ENCODE measurements around the gene ADH1A.
"Not testable (repeated sequence)": the region's sequence is repeated elsewhere in the genome, so short reads cannot be mapped to it uniquely, and the experiment has no call there.

ADH1A gene

DNA sequence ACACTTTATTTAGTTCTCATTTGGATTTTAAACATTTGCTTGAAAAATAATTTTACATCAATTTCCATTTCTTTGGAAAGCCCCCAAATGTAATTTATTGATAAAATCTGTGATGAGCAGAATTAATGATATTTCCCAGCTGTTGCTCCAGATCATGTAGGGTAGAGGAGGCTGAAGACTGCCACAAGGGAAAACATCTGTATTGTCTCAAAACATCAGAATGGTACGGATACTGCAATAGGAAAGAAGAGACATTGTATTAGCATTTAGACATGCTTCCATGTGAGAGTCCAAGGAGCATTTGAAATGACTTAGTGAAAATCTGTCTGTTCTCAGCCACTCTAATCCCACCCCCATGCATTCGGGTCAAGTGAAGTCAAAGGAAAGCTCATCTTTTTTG lies 14.4 kb downstream of the ADH1A start:
- Histone ChIP-seq H3K4me1 (ENCODE audit: insufficient read depth, low read length) (no peaks in the 10 kb centered on the region), H3K27ac (ENCODE audit: low read depth, low read length) (no peak overlapping the region), H3K4me3 (ENCODE audit: low read depth in 1 of 2, low read length in 2 of 2) (no peak overlapping the region), H3K9ac (ENCODE audit: low read length) (no peak overlapping the region), H3K9me3 (ENCODE audit: low read length) (no peaks in the 10 kb centered on the region), H3K36me3 (ENCODE audit: insufficient read depth, low read length) (no peaks in the 10 kb centered on the region), H3K27me3 (ENCODE audit: control insufficient read depth in 1 of 2, insufficient read depth in 2 of 2, low read length in 2 of 2) (no peaks in the 10 kb centered on the region)

GRCh38 chr4:99275885-99276284 lies 14.9 kb downstream of the ADH1A start:
- no peak overlapping the region for H3K4me3 ChIP-seq (ENCODE audit: low read depth in 1 of 2, low read length in 2 of 2)
- no peaks in the 10 kb centered on the region for H3K27me3 ChIP-seq (ENCODE audit: control insufficient read depth in 1 of 2, insufficient read depth in 2 of 2, low read length in 2 of 2)
- H3K9me3 ChIP-seq (ENCODE audit: low read length) = no peaks in the 10 kb centered on the region
- no peak overlapping the region for H3K27ac ChIP-seq (ENCODE audit: low read depth, low read length)
- no peak overlapping the region for H3K9ac ChIP-seq (ENCODE audit: low read length)
- no peaks in the 10 kb centered on the region for H3K4me1 ChIP-seq (ENCODE audit: insufficient read depth, low read length)
- no peaks in the 10 kb centered on the region for H3K36me3 ChIP-seq (ENCODE audit: insufficient read depth, low read length)

DNA sequence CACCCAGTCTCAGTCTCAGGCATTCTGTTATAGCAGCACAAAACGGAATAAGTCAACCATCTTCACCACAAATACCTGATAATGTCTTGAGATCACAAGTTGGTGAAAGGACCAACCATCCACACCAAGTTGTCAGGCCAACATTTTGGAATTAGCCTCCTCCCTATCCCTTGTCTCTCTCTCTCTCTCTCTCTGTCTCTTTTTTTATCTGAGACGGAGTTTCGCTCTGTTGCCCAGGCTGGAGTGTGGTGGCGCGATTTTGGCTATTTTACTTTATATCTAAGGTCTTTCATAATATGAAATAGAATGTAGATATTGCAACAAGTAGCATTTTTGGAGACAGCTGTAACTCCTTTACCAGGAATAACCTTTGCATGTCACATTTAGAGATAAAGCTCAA lies 15.7 kb downstream of the ADH1A start:
- no peak overlapping the region for H3K27ac ChIP-seq (ENCODE audit: low read depth, low read length)
- H3K36me3 ChIP-seq (ENCODE audit: insufficient read depth, low read length) = no peaks in the 10 kb centered on the region
- H3K9me3 ChIP-seq (ENCODE audit: low read length) = no peaks in the 10 kb centered on the region
- H3K9ac ChIP-seq (ENCODE audit: low read length) = no peak overlapping the region
- H3K4me3 ChIP-seq (ENCODE audit: low read depth in 1 of 2, low read length in 2 of 2) = no peak overlapping the region
- H3K4me1 ChIP-seq (ENCODE audit: insufficient read depth, low read length) = no peaks in the 10 kb centered on the region
- H3K27me3 ChIP-seq (ENCODE audit: control insufficient read depth in 1 of 2, insufficient read depth in 2 of 2, low read length in 2 of 2) = no peaks in the 10 kb centered on the region

DNA sequence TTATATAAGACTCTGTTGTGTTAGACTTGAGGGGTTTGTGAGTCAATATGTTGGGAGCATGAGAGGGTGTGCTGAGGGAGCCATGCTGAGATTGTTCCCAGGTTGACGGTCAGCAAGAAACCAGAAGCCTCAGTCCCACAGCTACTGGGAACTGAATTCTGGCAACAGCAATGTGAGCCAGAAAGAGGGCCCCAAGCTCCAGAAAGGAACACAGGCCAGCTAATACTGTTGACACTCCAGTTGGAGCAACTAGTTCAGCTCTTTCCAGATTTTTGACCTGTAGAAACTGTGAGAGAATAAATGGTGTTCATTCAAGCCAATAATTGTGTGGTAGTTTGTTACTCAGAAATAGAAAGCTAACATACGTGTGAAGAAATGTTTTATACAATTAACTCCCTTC lies 17.1 kb downstream of the ADH1A start:
- Histone ChIP-seq H3K4me3 (ENCODE audit: low read depth in 1 of 2, low read length in 2 of 2) (no peak overlapping the region), H3K27ac (ENCODE audit: low read depth, low read length) (no peak overlapping the region), H3K9me3 (ENCODE audit: low read length) (no peaks in the 10 kb centered on the region), H3K36me3 (ENCODE audit: insufficient read depth, low read length) (no peaks in the 10 kb centered on the region), H3K9ac (ENCODE audit: low read length) (no peak overlapping the region), H3K27me3 (ENCODE audit: control insufficient read depth in 1 of 2, insufficient read depth in 2 of 2, low read length in 2 of 2) (no peaks in the 10 kb centered on the region), H3K4me1 (ENCODE audit: insufficient read depth, low read length) (no peaks in the 10 kb centered on the region)

DNA sequence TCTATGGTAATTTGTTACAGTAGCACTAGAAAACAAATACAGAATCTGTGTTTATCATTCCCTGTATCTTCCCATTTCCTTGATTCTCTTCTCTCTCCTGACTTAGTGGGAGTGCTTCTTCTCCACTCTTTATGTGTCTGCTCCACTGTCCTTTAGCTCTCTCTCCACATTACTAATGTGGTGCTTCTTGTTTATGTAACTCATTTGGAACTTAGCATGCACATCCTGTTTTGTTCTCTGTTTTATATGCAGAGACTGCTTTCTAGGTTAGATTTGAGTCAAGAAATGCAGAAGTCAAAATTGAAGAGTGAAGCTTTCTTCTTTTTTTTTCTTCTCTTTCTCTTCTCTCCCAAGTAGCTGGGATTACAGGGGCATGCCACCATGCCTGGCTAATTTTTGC lies 25.9 kb downstream of the ADH1A start:
- Histone ChIP-seq H3K9ac (ENCODE audit: low read length) (no peak overlapping the region), H3K4me1 (ENCODE audit: insufficient read depth, low read length) (no peaks in the 10 kb centered on the region), H3K27ac (ENCODE audit: low read depth, low read length) (no peak overlapping the region), H3K4me3 (ENCODE audit: low read depth in 1 of 2, low read length in 2 of 2) (no peak overlapping the region), H3K9me3 (ENCODE audit: low read length) (no peaks in the 10 kb centered on the region), H3K36me3 (ENCODE audit: insufficient read depth, low read length) (no peaks in the 10 kb centered on the region), H3K27me3 (ENCODE audit: control insufficient read depth in 1 of 2, insufficient read depth in 2 of 2, low read length in 2 of 2) (no peaks in the 10 kb centered on the region)

- no peak overlapping the region for H3K4me3 ChIP-seq (ENCODE audit: low read depth in 1 of 2, low read length in 2 of 2)
These were observed 38.0 kb downstream of the ADH1A start for GRCh38 chr4:99252746-99253145.

DNA sequence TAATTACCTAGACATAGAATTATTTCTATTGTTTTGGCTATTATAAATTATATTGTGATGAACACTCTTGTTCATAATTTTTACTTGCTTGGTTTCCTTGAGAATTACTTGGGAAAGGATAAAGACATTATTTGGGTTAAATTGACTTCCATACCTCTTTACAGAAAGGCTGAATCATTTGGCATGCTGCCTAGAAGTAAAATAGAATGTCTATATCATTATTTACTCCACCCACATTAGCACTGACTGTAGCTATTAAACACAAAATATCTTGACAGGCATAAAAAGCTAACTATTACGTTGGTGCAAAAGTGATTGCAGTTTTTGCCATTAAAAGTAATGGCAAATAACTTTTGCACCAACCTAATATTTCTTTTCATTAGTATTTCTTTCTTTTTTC lies 42.1 kb downstream of the ADH1A start:
- peaks cover 4% of the 10 kb centered on the region for H3K4me1 ChIP-seq (ENCODE audit: insufficient read depth, low read length)
- no peaks in the 10 kb centered on the region for H3K9me3 ChIP-seq (ENCODE audit: low read length)
- no peaks in the 10 kb centered on the region for H3K36me3 ChIP-seq (ENCODE audit: insufficient read depth, low read length)
- H3K27ac ChIP-seq (ENCODE audit: low read depth, low read length) = no peak overlapping the region
- H3K4me3 ChIP-seq (ENCODE audit: low read depth in 1 of 2, low read length in 2 of 2) = no peak overlapping the region
- H3K27me3 ChIP-seq (ENCODE audit: control insufficient read depth in 1 of 2, insufficient read depth in 2 of 2, low read length in 2 of 2) = no peaks in the 10 kb centered on the region
- H3K9ac ChIP-seq (ENCODE audit: low read length) = no peak overlapping the region

More at GRCh38 chr4:99252746-99253145, 38.0 kb downstream of the ADH1A start:
- H3K4me1 ChIP-seq (ENCODE audit: insufficient read depth, low read length) = peaks cover 4% of the 10 kb centered on the region
- no peak overlapping the region for H3K9ac ChIP-seq (ENCODE audit: low read length)
- H3K27me3 ChIP-seq (ENCODE audit: control insufficient read depth in 1 of 2, insufficient read depth in 2 of 2, low read length in 2 of 2) = no peaks in the 10 kb centered on the region
- no peaks in the 10 kb centered on the region for H3K9me3 ChIP-seq (ENCODE audit: low read length)
- no peak overlapping the region for H3K27ac ChIP-seq (ENCODE audit: low read depth, low read length)
- no peaks in the 10 kb centered on the region for H3K36me3 ChIP-seq (ENCODE audit: insufficient read depth, low read length)

GRCh38 chr4:99235955-99236354 lies 54.8 kb downstream of the ADH1A start:
- H3K36me3 ChIP-seq (ENCODE audit: insufficient read depth, low read length) = no peaks in the 10 kb centered on the region
- H3K9me3 ChIP-seq (ENCODE audit: low read length) = no peaks in the 10 kb centered on the region
- no peak overlapping the region for H3K27ac ChIP-seq (ENCODE audit: low read depth, low read length)
- H3K27me3 ChIP-seq (ENCODE audit: control insufficient read depth in 1 of 2, insufficient read depth in 2 of 2, low read length in 2 of 2) = no peaks in the 10 kb centered on the region
- no peaks in the 10 kb centered on the region for H3K4me1 ChIP-seq (ENCODE audit: insufficient read depth, low read length)
- no peak overlapping the region for H3K9ac ChIP-seq (ENCODE audit: low read length)
- no peak overlapping the region for H3K4me3 ChIP-seq (ENCODE audit: low read depth in 1 of 2, low read length in 2 of 2)

- no peaks in the 10 kb centered on the region for H3K4me1 ChIP-seq (ENCODE audit: insufficient read depth, low read length)
- H3K36me3 ChIP-seq (ENCODE audit: insufficient read depth, low read length) = no peaks in the 10 kb centered on the region
- no peak overlapping the region for H3K27ac ChIP-seq (ENCODE audit: low read depth, low read length)
- no peaks in the 10 kb centered on the region for H3K9me3 ChIP-seq (ENCODE audit: low read length)
- H3K27me3 ChIP-seq (ENCODE audit: control insufficient read depth in 1 of 2, insufficient read depth in 2 of 2, low read length in 2 of 2) = no peaks in the 10 kb centered on the region
- no peak overlapping the region for H3K4me3 ChIP-seq (ENCODE audit: low read depth in 1 of 2, low read length in 2 of 2)
- H3K9ac ChIP-seq (ENCODE audit: low read length) = no peak overlapping the region
These were observed 56.3 kb downstream of the ADH1A start for GRCh38 chr4:99234331-99235010.

GRCh38 chr4:99233397-99233796 lies 57.4 kb downstream of the ADH1A start:
- H3K4me1 ChIP-seq (ENCODE audit: insufficient read depth, low read length); H3K27ac ChIP-seq (ENCODE audit: low read depth, low read length); H3K4me3 ChIP-seq (ENCODE audit: low read depth in 1 of 2, low read length in 2 of 2): not testable (repeated sequence)

GRCh38 chr4:99228706-99229105 lies 62.1 kb downstream of the ADH1A start:
- not testable (repeated sequence) for H3K9ac ChIP-seq (ENCODE audit: low read length); H3K9me3 ChIP-seq (ENCODE audit: low read length); H3K27ac ChIP-seq (ENCODE audit: low read depth, low read length)

More at GRCh38 chr4:99233397-99233796, 57.4 kb downstream of the ADH1A start:
- not testable (repeated sequence) for H3K36me3 ChIP-seq (ENCODE audit: insufficient read depth, low read length); H3K27me3 ChIP-seq (ENCODE audit: control insufficient read depth in 1 of 2, insufficient read depth in 2 of 2, low read length in 2 of 2); H3K9me3 ChIP-seq (ENCODE audit: low read length); H3K9ac ChIP-seq (ENCODE audit: low read length)

GRCh38 chr4:99227646-99228045 lies 63.1 kb downstream of the ADH1A start:
- not testable (repeated sequence) for H3K27ac ChIP-seq (ENCODE audit: low read depth, low read length); H3K9me3 ChIP-seq (ENCODE audit: low read length); H3K4me1 ChIP-seq (ENCODE audit: insufficient read depth, low read length); H3K27me3 ChIP-seq (ENCODE audit: control insufficient read depth in 1 of 2, insufficient read depth in 2 of 2, low read length in 2 of 2); H3K36me3 ChIP-seq (ENCODE audit: insufficient read depth, low read length); H3K9ac ChIP-seq (ENCODE audit: low read length); H3K4me3 ChIP-seq (ENCODE audit: low read depth in 1 of 2, low read length in 2 of 2)

More at GRCh38 chr4:99228706-99229105, 62.1 kb downstream of the ADH1A start:
- not testable (repeated sequence) for H3K36me3 ChIP-seq (ENCODE audit: insufficient read depth, low read length); H3K27me3 ChIP-seq (ENCODE audit: control insufficient read depth in 1 of 2, insufficient read depth in 2 of 2, low read length in 2 of 2); H3K4me3 ChIP-seq (ENCODE audit: low read depth in 1 of 2, low read length in 2 of 2); H3K4me1 ChIP-seq (ENCODE audit: insufficient read depth, low read length)

Measured in muscle layer of colon (tissue), 2 donors.